Esophagus mucosa (tissue), 1 donor: ENCODE results near the gene FBXW2. TPM values are rescaled to one million over a fixed set of nuclear protein-coding genes. Genes with fewer than 3 reads are reported as not detected.
"Not testable (repeated sequence)": the region's sequence is repeated elsewhere in the genome, so short reads cannot be mapped to it uniquely, and the experiment has no call there.

Experiments used
- ATAC-seq: fragments of 200-7000 bp; cut with Tn5 transposase; one replicate; pipeline ENCODE4 v1.9.1; 2020
- total RNA-seq: library from RNA; stranded (reverse); gene quantifications from one replicate; pipeline ENCODE4 v1.2.4, GENCODE V29; 2023
- donor health status: DM: yes; HTN: yes; CAD: no.

Gene FBXW2
- total RNA-seq, 1 donor from 2014 or later = 34.7 TPM

- peak; percentile 53 for ATAC-seq
Measured at GRCh38 chr9:120778758-120779157, 14.5 kb downstream of the FBXW2 start.

DNA sequence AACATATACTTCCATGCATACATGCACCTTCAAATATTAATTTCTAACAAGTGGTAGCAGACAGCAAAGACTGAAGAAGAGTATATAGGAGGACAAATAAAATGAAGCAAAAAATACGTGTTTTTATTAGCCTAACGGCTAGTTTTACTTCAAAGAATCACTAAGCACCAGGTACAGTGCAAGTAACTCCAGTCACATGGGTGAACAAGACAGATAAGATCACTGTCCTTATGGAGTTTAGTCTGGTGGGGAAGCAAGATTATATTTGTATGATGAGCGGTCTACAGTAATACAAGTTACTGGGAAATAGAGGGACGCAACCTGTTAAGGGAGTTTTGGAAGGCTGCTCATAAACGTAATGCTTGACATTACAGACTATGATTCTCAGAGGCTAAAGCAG is 16.0 kb downstream of the FBXW2 start:
- ATAC-seq = no peak

GRCh38 chr9:120776788-120777187 is 16.4 kb downstream of the FBXW2 start:
- no peak for ATAC-seq

DNA sequence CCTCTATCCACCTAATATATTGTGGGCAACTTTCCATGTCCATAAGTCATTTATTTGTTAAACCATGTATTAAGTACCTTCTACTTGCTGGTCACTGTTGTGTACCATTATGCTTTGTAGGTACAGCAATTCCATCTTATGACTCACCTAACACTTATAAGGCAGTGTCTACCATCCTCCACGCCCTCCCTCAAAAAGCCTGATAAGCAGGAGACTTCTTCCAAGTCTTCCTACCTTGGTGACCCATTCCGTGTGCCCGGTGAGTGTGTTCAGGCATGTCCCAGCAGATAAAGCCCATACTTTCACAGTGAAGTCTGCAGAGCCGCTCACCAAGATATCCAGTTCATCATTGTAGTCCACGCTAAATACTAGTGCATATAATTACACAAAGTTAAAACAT is 17.4 kb downstream of the FBXW2 start:
- ATAC-seq = peak; percentile 91

GRCh38 chr9:120774719-120775118 is 18.5 kb downstream of the FBXW2 start:
- no peak for ATAC-seq

GRCh38 chr9:120773256-120773655 is 20.0 kb downstream of the FBXW2 start:
- no peak for ATAC-seq

DNA sequence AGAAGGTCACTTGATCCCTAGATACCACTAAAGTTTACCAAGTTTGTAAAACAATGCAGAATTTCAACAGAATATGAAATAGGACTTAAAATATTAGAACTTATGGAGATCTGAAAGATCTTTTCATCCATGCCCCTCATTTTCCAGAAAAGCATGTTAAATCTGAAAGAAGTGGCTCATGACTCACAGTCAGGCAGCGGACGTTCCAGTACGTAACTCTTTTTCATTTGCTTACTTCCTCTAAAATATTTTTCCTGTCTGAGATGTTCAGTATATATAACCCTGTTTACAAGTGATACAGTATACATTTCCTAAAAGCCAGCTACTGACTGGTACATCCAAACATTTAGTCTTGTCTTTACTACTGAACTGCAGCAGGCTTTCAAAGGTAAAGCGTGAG is 22.3 kb downstream of the FBXW2 start:
- ATAC-seq = no peak

DNA sequence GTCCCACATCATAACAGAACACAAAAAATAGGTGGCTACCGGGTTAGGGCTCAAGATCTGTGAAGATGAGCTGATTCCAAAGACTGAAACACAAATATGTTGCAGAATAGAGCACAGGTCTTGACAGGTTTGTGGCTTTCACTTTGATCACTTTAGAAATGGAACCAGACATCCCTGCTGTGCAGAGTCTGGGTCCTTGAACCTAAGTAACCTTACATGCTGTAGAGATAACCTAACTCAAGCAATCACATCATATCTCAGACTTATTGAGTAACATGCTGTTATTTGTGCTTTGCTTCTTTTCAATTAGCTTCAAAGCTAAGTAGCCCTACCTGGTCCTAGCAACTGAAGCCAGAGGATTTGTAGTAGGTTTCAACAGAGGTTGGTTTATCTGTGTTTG is 24.3 kb downstream of the FBXW2 start:
- ATAC-seq = peak; percentile 32

- ATAC-seq = no peak
Measured at GRCh38 chr9:120768247-120768646, 25.0 kb downstream of the FBXW2 start.

- ATAC-seq = peak; percentile 87
Measured at GRCh38 chr9:120767451-120767850, 25.8 kb downstream of the FBXW2 start.

GRCh38 chr9:120765910-120766425 is 27.2 kb downstream of the FBXW2 start:
- ATAC-seq = no peak

DNA sequence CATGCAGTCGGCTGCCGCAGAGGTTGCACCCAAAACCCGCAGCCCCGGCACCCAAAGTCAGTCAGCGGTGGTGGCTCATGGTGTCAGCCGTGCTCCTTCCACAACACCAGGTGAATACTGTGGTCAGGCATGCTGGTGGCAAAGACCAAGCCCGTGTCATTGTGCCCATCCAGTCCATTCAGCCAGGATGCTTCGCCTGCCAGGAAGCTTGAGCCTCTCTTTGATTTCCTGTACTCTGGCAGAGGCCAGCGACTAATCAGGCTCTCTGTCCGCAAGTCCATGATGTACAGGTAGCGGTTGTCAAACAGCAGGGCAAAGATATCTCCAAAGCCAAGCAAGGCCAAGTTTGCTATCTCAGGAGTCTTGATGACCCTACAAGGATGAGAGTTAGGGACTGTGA is 28.7 kb downstream of the FBXW2 start:
- ATAC-seq = no peak

- ATAC-seq = no peak
Measured at GRCh38 chr9:120761006-120761405, 32.2 kb downstream of the FBXW2 start.

- ATAC-seq = no peak
Measured at GRCh38 chr9:120759755-120760400, 33.3 kb downstream of the FBXW2 start.

- ATAC-seq = no peak
Measured at GRCh38 chr9:120758544-120758943, 34.7 kb downstream of the FBXW2 start.

GRCh38 chr9:120757026-120757913 is 35.9 kb downstream of the FBXW2 start:
- ATAC-seq = no peak

DNA sequence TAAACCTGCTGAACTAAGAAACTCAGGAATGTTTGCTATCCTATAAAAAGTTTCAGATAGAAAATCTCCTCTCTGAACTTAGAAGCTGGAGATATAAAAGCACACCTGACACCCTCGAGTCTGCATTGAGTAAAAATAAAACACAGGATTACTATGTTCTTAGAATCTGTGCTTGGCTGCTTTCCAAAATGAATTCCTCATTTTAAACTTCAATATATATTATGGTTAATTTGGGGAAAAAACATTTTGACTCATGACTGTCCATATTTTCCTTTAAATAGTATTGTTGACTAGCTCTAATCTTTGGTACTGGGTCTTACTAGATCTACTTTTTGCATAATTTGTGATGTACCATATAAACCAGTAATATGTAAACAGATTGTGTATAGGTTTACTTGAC is 36.7 kb downstream of the FBXW2 start:
- no peak for ATAC-seq

- ATAC-seq = peak; percentile 63
Measured at GRCh38 chr9:120755810-120756434, 37.3 kb downstream of the FBXW2 start.

GRCh38 chr9:120755044-120755443 is 38.2 kb downstream of the FBXW2 start:
- no peak for ATAC-seq

GRCh38 chr9:120750421-120750820 is 42.8 kb downstream of the FBXW2 start:
- ATAC-seq = no peak

GRCh38 chr9:120746366-120746765 is 46.9 kb downstream of the FBXW2 start:
- ATAC-seq = not testable (repeated sequence)

DNA sequence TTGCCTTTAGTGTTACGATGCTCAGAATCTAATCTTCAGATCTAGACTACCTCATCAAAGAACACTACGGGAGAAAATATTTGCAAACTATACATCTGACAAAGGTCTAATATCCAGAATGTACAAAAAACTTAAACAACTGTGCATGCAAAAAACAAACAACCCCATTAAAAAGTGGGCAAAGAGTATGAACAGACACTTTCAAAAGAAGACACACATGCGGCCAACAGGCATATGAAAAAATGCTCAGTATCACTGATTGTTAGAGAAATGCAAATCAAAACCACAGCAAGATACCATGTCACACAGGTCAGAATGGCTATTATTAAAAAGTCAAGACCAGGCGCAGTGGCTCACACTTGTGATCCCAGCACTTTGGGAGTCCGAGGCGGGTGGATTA is 47.9 kb downstream of the FBXW2 start:
- ATAC-seq = no peak

- ATAC-seq = peak; percentile 88
Measured at GRCh38 chr9:120742951-120743416, 50.2 kb downstream of the FBXW2 start.
